HTERT RPE-1 (cell line): Measurements from ENCODE around the gene MYMK.

Source experiments
- in situ Hi-C: fragments of 300-500 bp; cut with MboI; formaldehyde crosslinking; loops from 4 replicates; pipeline ENCODE4 v1.14.3; 2020; ENCODE audit warnings: low sequenced_read_pairs

Gene MYMK

GRCh38 chr9:133507246-133507965 is 17.4 kb downstream of the MYMK start:
- in situ Hi-C loops: no loop called here

- in situ Hi-C loops: no loop called here
Observed at GRCh38 chr9:133506653-133507038, 18.1 kb downstream of the MYMK start.

GRCh38 chr9:133505901-133506652 is 18.7 kb downstream of the MYMK start:
- in situ Hi-C loops: no loop called here

- in situ Hi-C loops: no loop called here
Observed at GRCh38 chr9:133505186-133505830, 19.5 kb downstream of the MYMK start.

- in situ Hi-C loops: no loop called here
Observed at GRCh38 chr9:133502112-133502511, 22.6 kb downstream of the MYMK start.

GRCh38 chr9:133499892-133500270 is 24.9 kb downstream of the MYMK start:
- in situ Hi-C loops: no loop called here

- in situ Hi-C loops: no loop called here
Observed at GRCh38 chr9:133499132-133499891, 25.4 kb downstream of the MYMK start.

GRCh38 chr9:133496861-133497842 is 27.6 kb downstream of the MYMK start:
- in situ Hi-C loops: no loop called here

- in situ Hi-C loops: no loop called here
Observed at GRCh38 chr9:133495327-133496293, 29.1 kb downstream of the MYMK start.

- in situ Hi-C loops: no loop called here
Observed at GRCh38 chr9:133494636-133495326, 30.0 kb downstream of the MYMK start.

GRCh38 chr9:133493845-133494540 is 30.8 kb downstream of the MYMK start:
- in situ Hi-C loops: no loop called here

- in situ Hi-C loops: no loop called here
Observed at GRCh38 chr9:133493428-133493827, 31.3 kb downstream of the MYMK start.

GRCh38 chr9:133492061-133493021 is 32.4 kb downstream of the MYMK start:
- in situ Hi-C loops: no loop called here

GRCh38 chr9:133491656-133491925 is 33.2 kb downstream of the MYMK start:
- in situ Hi-C loops: no loop called here

- in situ Hi-C loops: no loop called here
Observed at GRCh38 chr9:133490865-133491655, 33.7 kb downstream of the MYMK start.

- in situ Hi-C loops: no loop called here
Observed at GRCh38 chr9:133490201-133490681, 34.5 kb downstream of the MYMK start.
